Adipocyte (in vitro differentiated cells): ENCODE data around the gene DLGAP5.

Source experiments
- DNase-seq: peaks from one replicate; pipeline ENCODE4 v3.0.0-alpha.2; 2015; ENCODE audit warnings: low read depth
- H3K27me3 ChIP-seq: replicated peaks from 2 replicates; pipeline ENCODE4 v1.7.0; 2013; ENCODE audit warnings: mild to moderate bottlenecking, low read length, moderate library complexity; ENCODE audit not compliant: control insufficient read depth, insufficient read depth
- H3K36me3 ChIP-seq: 2 replicates; pipeline ENCODE4 v1.7.0; 2013; ENCODE audit warnings: low read length, mild to moderate bottlenecking, moderate library complexity; ENCODE audit not compliant: control insufficient read depth, insufficient read depth, severe bottlenecking
- H3K4me1 ChIP-seq: 2 replicates; pipeline ENCODE4 v1.7.0; 2013; ENCODE audit warnings: mild to moderate bottlenecking, low read length, moderate library complexity; ENCODE audit not compliant: control insufficient read depth, insufficient read depth
- H3K4me3 ChIP-seq: 2 replicates; pipeline ENCODE4 v1.7.0; 2013; ENCODE audit warnings: mild to moderate bottlenecking, low read length, moderate library complexity
- H3K9ac ChIP-seq: 2 replicates; pipeline ENCODE4 v1.7.0; 2013; ENCODE audit warnings: mild to moderate bottlenecking, low read length, moderate library complexity
- H3K9me3 ChIP-seq: 2 replicates; pipeline ENCODE4 v1.7.0; 2013; ENCODE audit warnings: mild to moderate bottlenecking, low read length, moderate library complexity; ENCODE audit not compliant: control insufficient read depth

The DLGAP5 gene

DNA sequence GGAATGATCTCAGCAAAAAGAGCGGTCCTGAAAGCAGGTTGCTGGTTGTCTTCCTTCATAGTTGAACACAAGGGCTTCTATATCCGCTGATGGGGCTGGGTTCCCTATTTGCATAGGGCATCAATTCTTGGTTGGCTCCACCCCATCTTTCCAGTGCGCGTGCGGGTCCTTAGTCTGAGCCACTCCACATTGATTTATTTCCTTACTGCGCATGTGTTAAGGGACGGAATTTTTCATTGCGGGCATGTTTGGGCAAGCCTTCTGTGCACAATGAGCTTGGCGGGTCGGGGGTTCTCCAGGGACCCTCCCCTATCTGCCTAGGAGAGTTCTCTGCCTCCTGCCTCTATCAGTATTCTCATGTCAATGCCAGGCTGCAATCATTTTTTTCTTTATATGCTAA is 21.2 kb upstream of the DLGAP5 start:
- H3K4me3 ChIP-seq = no peak overlapping the region
- no peaks in the 10 kb centered on the region for H3K27me3 ChIP-seq
- H3K4me1 ChIP-seq = no peaks in the 10 kb centered on the region
- H3K9me3 ChIP-seq = no peaks in the 10 kb centered on the region
- no peak overlapping the region for H3K9ac ChIP-seq
- no peaks in the 10 kb centered on the region for H3K36me3 ChIP-seq
- DNase-seq = no peak

GRCh38 chr14:55207832-55208231 is 16.4 kb upstream of the DLGAP5 start:
- Histone ChIP-seq H3K9ac (no peak overlapping the region), H3K27me3 (no peaks in the 10 kb centered on the region), H3K4me3 (no peak overlapping the region), H3K36me3 (no peaks in the 10 kb centered on the region), H3K4me1 (peaks cover 3% of the 10 kb centered on the region), H3K9me3 (no peaks in the 10 kb centered on the region)
- no peak for DNase-seq

DNA sequence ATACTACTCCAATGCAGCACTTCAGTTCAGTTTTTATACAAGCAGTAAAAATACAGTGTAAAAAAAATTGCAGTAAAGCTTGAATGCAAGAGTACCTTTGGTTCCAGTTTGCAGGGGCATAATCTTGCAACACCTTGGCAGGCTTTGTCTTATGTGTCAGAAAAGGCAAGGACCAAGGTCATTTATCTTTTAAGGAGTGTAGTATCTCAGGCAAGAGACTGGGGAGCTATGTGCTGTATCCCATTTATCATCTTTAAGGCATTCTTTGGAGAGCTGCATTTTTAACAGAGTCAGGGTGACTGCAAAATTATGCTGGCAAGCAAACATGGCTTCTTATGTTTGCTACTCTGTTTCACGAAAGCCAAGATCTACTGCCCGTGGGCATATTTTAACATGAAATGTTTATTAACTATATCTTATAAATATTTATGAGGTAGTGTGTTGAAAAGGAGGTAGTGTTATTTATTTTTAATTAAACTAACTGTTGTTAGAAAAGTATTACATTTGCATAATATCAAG is 14.8 kb upstream of the DLGAP5 start:
- no peaks in the 10 kb centered on the region for H3K36me3 ChIP-seq
- H3K4me3 ChIP-seq = no peak overlapping the region
- H3K9ac ChIP-seq = no peak overlapping the region
- H3K9me3 ChIP-seq = no peaks in the 10 kb centered on the region
- H3K27me3 ChIP-seq = no peaks in the 10 kb centered on the region
- peaks cover 3% of the 10 kb centered on the region for H3K4me1 ChIP-seq
- no peak for DNase-seq

GRCh38 chr14:55201219-55202101 is 10.1 kb upstream of the DLGAP5 start:
- Histone ChIP-seq H3K36me3 (no peaks in the 10 kb centered on the region), H3K9ac (no peak overlapping the region), H3K27me3 (no peaks in the 10 kb centered on the region), H3K4me1 (peaks cover 10% of the 10 kb centered on the region), H3K9me3 (no peaks in the 10 kb centered on the region), H3K4me3 (no peak overlapping the region)
- no peak for DNase-seq

DNA sequence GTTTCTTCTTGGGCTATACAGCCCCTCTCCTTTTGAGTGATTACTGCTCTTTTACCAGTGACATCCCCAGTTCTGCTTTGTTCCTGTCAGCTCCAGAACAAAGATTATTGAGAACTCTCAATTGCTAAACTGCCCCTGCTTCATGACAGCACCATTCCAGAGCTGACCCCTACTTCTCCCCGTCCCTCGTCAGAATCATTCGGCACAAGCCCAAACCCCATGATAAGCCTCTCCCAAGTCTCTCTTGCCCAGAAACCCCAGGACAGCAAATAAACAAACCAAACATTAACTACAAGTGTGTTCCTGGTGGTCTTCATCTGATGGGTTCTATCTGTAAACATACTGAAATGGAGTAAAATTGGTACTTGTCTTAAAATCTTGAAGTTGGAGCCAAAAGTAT is 9.3 kb upstream of the DLGAP5 start:
- Histone ChIP-seq H3K4me3 (no peak overlapping the region), H3K36me3 (no peaks in the 10 kb centered on the region), H3K9ac (no peak overlapping the region), H3K4me1 (peaks cover 10% of the 10 kb centered on the region), H3K27me3 (no peaks in the 10 kb centered on the region), H3K9me3 (no peaks in the 10 kb centered on the region)
- no peak for DNase-seq

DNA sequence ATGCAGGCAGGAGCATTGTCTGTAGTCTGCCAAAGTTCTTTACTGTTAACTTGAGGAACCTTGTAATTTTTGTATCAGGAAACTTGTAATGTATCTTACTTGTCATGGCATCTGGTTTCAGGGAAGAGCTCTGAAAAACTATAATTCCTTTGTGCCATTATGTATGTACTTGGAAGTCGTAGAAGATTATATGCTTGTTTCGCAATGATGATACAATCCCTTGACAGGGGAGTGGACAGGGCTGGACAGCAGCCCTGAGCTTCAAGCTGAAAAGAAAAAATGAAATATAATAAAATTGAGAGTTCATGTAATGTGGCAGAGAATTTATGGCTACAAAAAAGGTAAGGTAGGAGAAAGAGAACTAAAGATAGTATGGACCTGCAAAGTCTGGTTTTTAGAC is 7.4 kb upstream of the DLGAP5 start:
- Histone ChIP-seq H3K9ac (no peak overlapping the region), H3K9me3 (no peaks in the 10 kb centered on the region), H3K4me3 (no peak overlapping the region), H3K4me1 (peaks cover 10% of the 10 kb centered on the region), H3K36me3 (no peaks in the 10 kb centered on the region), H3K27me3 (no peaks in the 10 kb centered on the region)
- peak; percentile 52 for DNase-seq

GRCh38 chr14:55194656-55195355 is 3.4 kb upstream of the DLGAP5 start:
- no peak overlapping the region for H3K4me3 ChIP-seq
- peaks cover 12% of the 10 kb centered on the region for H3K4me1 ChIP-seq
- H3K27me3 ChIP-seq = no peaks in the 10 kb centered on the region
- DNase-seq = no peak
- no peak overlapping the region for H3K9ac ChIP-seq
- no peaks in the 10 kb centered on the region for H3K36me3 ChIP-seq
- no peaks in the 10 kb centered on the region for H3K9me3 ChIP-seq

- no peak for DNase-seq
- peak overlapping the region; percentile 94 for H3K4me3 ChIP-seq
- no peaks in the 10 kb centered on the region for H3K36me3 ChIP-seq
- peaks cover 18% of the 10 kb centered on the region for H3K4me1 ChIP-seq
- H3K9me3 ChIP-seq = no peaks in the 10 kb centered on the region
- no peaks in the 10 kb centered on the region for H3K27me3 ChIP-seq
- H3K9ac ChIP-seq = peak overlapping the region; percentile 84
Measured at GRCh38 chr14:55192054-55192621, 753 bp upstream of the DLGAP5 start.

DNA sequence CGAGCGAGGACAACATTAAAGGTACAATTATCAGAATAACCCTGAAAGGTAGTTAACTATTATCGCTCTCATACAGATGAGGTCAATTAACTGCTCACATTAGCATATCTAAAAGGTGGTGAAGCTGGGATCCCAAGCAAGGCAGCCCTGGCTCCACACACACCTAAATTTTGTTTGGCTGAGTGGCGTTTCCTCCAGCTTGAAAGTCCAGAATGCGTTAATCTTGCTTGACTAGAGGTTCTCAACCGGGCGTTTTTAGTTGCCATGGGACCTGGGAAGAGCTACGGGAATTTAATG is 531 bp downstream of the DLGAP5 start:
- no peak for DNase-seq
- Histone ChIP-seq H3K4me3 (peak overlapping the region; percentile 94), H3K36me3 (no peaks in the 10 kb centered on the region), H3K9ac (peak overlapping the region; percentile 68), H3K9me3 (no peaks in the 10 kb centered on the region), H3K27me3 (no peaks in the 10 kb centered on the region), H3K4me1 (peaks cover 18% of the 10 kb centered on the region)

DNA sequence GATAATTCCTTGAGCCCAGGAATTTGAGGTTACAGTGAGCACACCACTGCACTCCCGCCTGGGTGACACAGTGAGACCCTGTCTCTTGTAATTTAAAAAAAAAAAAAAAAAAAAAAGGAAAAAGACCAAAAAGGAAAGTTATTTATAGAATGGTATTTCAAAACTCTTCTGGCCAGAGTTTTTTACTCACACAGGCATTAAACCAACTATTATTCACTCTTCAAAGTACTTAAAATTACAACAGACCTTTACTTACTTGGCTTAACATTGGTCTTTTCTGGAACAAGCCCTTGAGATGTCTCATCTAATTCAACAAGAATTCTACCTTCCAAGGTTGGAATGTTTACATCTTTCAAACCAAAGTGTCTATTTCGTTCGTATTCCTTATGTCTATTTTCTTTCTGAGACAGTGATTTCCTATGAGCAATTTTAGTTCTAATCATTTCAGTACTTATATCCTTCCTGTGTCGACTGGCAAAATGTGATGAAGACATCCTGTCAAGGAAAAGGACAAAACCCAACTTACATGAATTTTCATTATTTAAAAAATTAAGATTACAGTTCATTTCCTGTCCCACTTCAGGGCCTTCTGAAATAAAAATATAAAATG is 2.6 kb downstream of the DLGAP5 start:
- peaks cover 18% of the 10 kb centered on the region for H3K4me1 ChIP-seq
- H3K27me3 ChIP-seq = no peaks in the 10 kb centered on the region
- H3K9me3 ChIP-seq = no peaks in the 10 kb centered on the region
- H3K36me3 ChIP-seq = no peaks in the 10 kb centered on the region
- no peak overlapping the region for H3K4me3 ChIP-seq
- no peak overlapping the region for H3K9ac ChIP-seq
- no peak for DNase-seq

GRCh38 chr14:55180434-55180833 is 11.0 kb downstream of the DLGAP5 start:
- Histone ChIP-seq H3K36me3 (no peaks in the 10 kb centered on the region), H3K4me3 (no peak overlapping the region), H3K9me3 (no peaks in the 10 kb centered on the region), H3K27me3 (no peaks in the 10 kb centered on the region), H3K4me1 (no peaks in the 10 kb centered on the region), H3K9ac (no peak overlapping the region)
- DNase-seq = no peak
